WTC11 (cell line): ENCODE measurements around the gene ZNF574. TPM values are rescaled to one million over a fixed set of nuclear protein-coding genes. Genes with fewer than 3 reads are reported as not detected.

Experiments
- ATAC-seq: fragments of 200-7000 bp; cut with Tn5 transposase; 2 replicates; pipeline ENCODE4 v1.10.0; 2021; ENCODE audit warnings: mild to moderate bottlenecking, moderate library complexity
- CTCF ChIA-PET: fragments of 300-600 bp; sonication (Branson Sonifier 250); formaldehyde crosslinking; loops from one replicate; lab custom pipeline; 2021; ENCODE audit warnings: antibody characterized with exemption; lab: Charles Lee
- POLR2A ChIA-PET: fragments of 350-600 bp; sonication (Branson Sonifier 250); formaldehyde crosslinking; loops from one replicate; lab custom pipeline; 2021; ENCODE audit warnings: antibody characterized with exemption; lab: Charles Lee
- DNase-seq: peaks from one replicate; pipeline ENCODE4 v3.0.0; 2021; ENCODE audit warnings: low spot score
- H3K27ac Mint-ChIP-seq: 2 replicates; pipeline ENCODE4 v1.8.0; 2021; ENCODE audit warnings: mixed read lengths
- H3K27me3 Mint-ChIP-seq: 2 replicates; pipeline ENCODE4 v1.8.0; 2021; ENCODE audit warnings: low read depth, mild to moderate bottlenecking, moderate library complexity, mixed read lengths
- H3K36me3 Mint-ChIP-seq: 2 replicates; pipeline ENCODE4 v1.8.0; 2021; ENCODE audit warnings: mixed read lengths
- H3K4me1 Mint-ChIP-seq: 2 replicates; pipeline ENCODE4 v1.8.0; 2022; ENCODE audit warnings: mixed read lengths
- H3K4me3 Mint-ChIP-seq: 2 replicates; pipeline ENCODE4 v1.8.0; 2021; ENCODE audit warnings: mild to moderate bottlenecking, moderate library complexity, mixed read lengths
- H3K9me3 Mint-ChIP-seq: 2 replicates; pipeline ENCODE4 v1.8.0; 2021; ENCODE audit warnings: mixed read lengths
- ATF1 ChIP-seq: sonication (generic); formaldehyde crosslinking; IDR thresholded peaks from 2 replicates; pipeline ENCODE4 v1.8.1; 2023; ENCODE audit warnings: mild to moderate bottlenecking, moderate library complexity, missing genetic modification reagents
- CDX4 ChIP-seq: fragments of 250-450 bp; sonication (Bioruptor Pico); IDR thresholded peaks from 2 replicates; pipeline ENCODE4 v1.9.0; 2021; ENCODE audit warnings: moderate library complexity, mild to moderate bottlenecking, inconsistent platforms, borderline replicate concordance
- E2F5 ChIP-seq: sonication (generic); formaldehyde crosslinking; IDR thresholded peaks from 2 replicates; pipeline ENCODE4 v1.8.1; 2022; ENCODE audit warnings: mild to moderate bottlenecking, moderate library complexity, missing genetic modification reagents
- ELF4 ChIP-seq: sonication (generic); formaldehyde crosslinking; IDR thresholded peaks from 2 replicates; pipeline ENCODE4 v1.8.1; 2022; ENCODE audit warnings: low read depth, mild to moderate bottlenecking, moderate library complexity, missing genetic modification reagents
- FOXJ3 ChIP-seq: sonication (generic); formaldehyde crosslinking; IDR thresholded peaks from 2 replicates; pipeline ENCODE4 v1.9.0; 2021; ENCODE audit warnings: missing genetic modification reagents, mild to moderate bottlenecking, borderline replicate concordance
- FOXK1 ChIP-seq: sonication (generic); formaldehyde crosslinking; IDR thresholded peaks from 2 replicates; pipeline ENCODE4 v1.8.0; 2022; ENCODE audit warnings: mild to moderate bottlenecking, moderate library complexity, missing genetic modification reagents
- GABPB1 ChIP-seq: sonication (generic); formaldehyde crosslinking; IDR thresholded peaks from 2 replicates; pipeline ENCODE4 v1.8.1; 2023; ENCODE audit warnings: mild to moderate bottlenecking, missing genetic modification reagents
- GRHL2 ChIP-seq: fragments of 250-450 bp; sonication (Bioruptor Pico); IDR thresholded peaks from 2 replicates; pipeline ENCODE4 v1.8.0; 2022; ENCODE audit warnings: mild to moderate bottlenecking, moderate library complexity; ENCODE audit not compliant: insufficient replicate concordance, severe bottlenecking
- GTF2I ChIP-seq: fragments of 250-450 bp; sonication (Bioruptor Pico); conservative IDR thresholded peaks from 2 replicates; pipeline ENCODE4 v1.4.0; 2021; ENCODE audit warnings: mild to moderate bottlenecking
- HMGXB4 ChIP-seq: sonication (generic); formaldehyde crosslinking; IDR thresholded peaks from 2 replicates; pipeline ENCODE4 v1.8.1; 2023; ENCODE audit warnings: mild to moderate bottlenecking, moderate library complexity, missing genetic modification reagents
- JAZF1 ChIP-seq: fragments of 250-450 bp; sonication (Bioruptor Pico); IDR thresholded peaks from 2 replicates; pipeline ENCODE4 v1.9.0; 2021; ENCODE audit warnings: moderate library complexity, mild to moderate bottlenecking, inconsistent platforms
- MXD4 ChIP-seq: fragments of 250-450 bp; sonication (Bioruptor Pico); IDR thresholded peaks from 2 replicates; pipeline ENCODE4 v1.8.0; 2021; ENCODE audit warnings: mild to moderate bottlenecking, moderate library complexity, borderline replicate concordance
- NFYB ChIP-seq: sonication (generic); formaldehyde crosslinking; conservative IDR thresholded peaks from 2 replicates; pipeline ENCODE4 v1.8.0; 2022; ENCODE audit warnings: low read depth, missing genetic modification reagents
- OVOL2 ChIP-seq: fragments of 250-450 bp; sonication (Bioruptor Pico); IDR thresholded peaks from 2 replicates; pipeline ENCODE4 v1.9.0; 2021; ENCODE audit warnings: mild to moderate bottlenecking, borderline replicate concordance
- SMAD3 ChIP-seq: sonication (generic); formaldehyde crosslinking; IDR thresholded peaks from 2 replicates; pipeline ENCODE4 v1.8.0; 2022; ENCODE audit warnings: missing genetic modification reagents, mild to moderate bottlenecking, borderline replicate concordance
- SOX15 ChIP-seq: fragments of 250-450 bp; sonication (Bioruptor Pico); IDR thresholded peaks from 2 replicates; pipeline ENCODE4 v1.9.0; 2021; ENCODE audit warnings: mild to moderate bottlenecking
- SP1 ChIP-seq: sonication (generic); formaldehyde crosslinking; conservative IDR thresholded peaks from 2 replicates; pipeline ENCODE4 v1.8.1; 2022; ENCODE audit warnings: missing genetic modification reagents
- TCF7 ChIP-seq: sonication (generic); formaldehyde crosslinking; IDR thresholded peaks from 2 replicates; pipeline ENCODE4 v1.8.0; 2022; ENCODE audit warnings: mild to moderate bottlenecking, low read depth, missing genetic modification reagents, moderate library complexity
- ZBTB21 ChIP-seq: sonication (generic); formaldehyde crosslinking; IDR thresholded peaks from 2 replicates; pipeline ENCODE4 v1.8.1; 2023; ENCODE audit warnings: mild to moderate bottlenecking, missing genetic modification reagents, borderline replicate concordance
- ZMAT4 ChIP-seq: fragments of 250-450 bp; sonication (Bioruptor Pico); IDR thresholded peaks from 2 replicates; pipeline ENCODE4 v1.9.0; 2021; ENCODE audit warnings: mild to moderate bottlenecking
- ZNF219 ChIP-seq: sonication (generic); formaldehyde crosslinking; IDR thresholded peaks from 2 replicates; pipeline ENCODE4 v1.8.0; 2023; ENCODE audit warnings: missing genetic modification reagents, mild to moderate bottlenecking, borderline replicate concordance
- ZNF232 ChIP-seq: sonication (generic); formaldehyde crosslinking; IDR thresholded peaks from 2 replicates; pipeline ENCODE4 v1.8.0; 2022; ENCODE audit warnings: mild to moderate bottlenecking, missing genetic modification reagents
- ZNF423 ChIP-seq: fragments of 250-450 bp; sonication (Bioruptor Pico); IDR thresholded peaks from 2 replicates; pipeline ENCODE4 v2.1.2; 2022; ENCODE audit warnings: mild to moderate bottlenecking, moderate library complexity
- ZNF671 ChIP-seq: fragments of 250-450 bp; sonication (Bioruptor Pico); IDR thresholded peaks from 2 replicates; pipeline ENCODE4 v1.8.0; 2021; ENCODE audit warnings: mild to moderate bottlenecking
- total RNA-seq: library from RNA; stranded (reverse); gene quantifications from 3 replicates; pipeline ENCODE4 v1.2.3, GENCODE V29; 2021

ZNF574 gene
- total RNA-seq, 1 experiment from 2014 or later: 30.6 TPM

- TF ChIP-seq ZMAT4 (CRISPR knock-in tag) (no peak), ELF4 (CRISPR knock-in tag) (no peak), SMAD3 (CRISPR knock-in tag) (no peak), OVOL2 (no peak), MXD4 (CRISPR knock-in tag) (no peak), ZNF219 (CRISPR knock-in tag) (no peak), CDX4 (no peak)
Observed at GRCh38 chr19:42092350-42092749, 16.4 kb downstream of the ZNF574 start (continued).

- DNase-seq: no peak
- CTCF ChIA-PET: interaction anchor here (0.8 to 2.0 kb wide), 4 partner anchors 11 to 347 kb away, joined by 3 to 8 read pairs (median 4); no protein-coding TSS in a partner anchor
- no peak for TF ChIP-seq SOX15
- no peak for TF ChIP-seq JAZF1 (CRISPR knock-in tag)
- no peak for TF ChIP-seq CDX4
- no peak for TF ChIP-seq OVOL2
- TF ChIP-seq SP1 (CRISPR knock-in tag): no peak
- no peak for TF ChIP-seq TCF7 (CRISPR knock-in tag)
- no peak for TF ChIP-seq E2F5 (CRISPR knock-in tag)
- TF ChIP-seq FOXK1: no peak
Observed at GRCh38 chr19:42093505-42093904, 17.5 kb downstream of the ZNF574 start.

GRCh38 chr19:42093926-42094325 is 18.0 kb downstream of the ZNF574 start:
- H3K27ac Mint-ChIP-seq: no peak overlapping the region
- CTCF ChIA-PET: interaction anchor here (0.8 to 2.0 kb wide), 3 partner anchors 59 to 346 kb away, joined by 3 to 8 read pairs (median 3); no protein-coding TSS in a partner anchor

More at GRCh38 chr19:42093505-42093904, 17.5 kb downstream of the ZNF574 start:
- no peaks in the 10 kb centered on the region for H3K36me3 Mint-ChIP-seq
- no peak for ATAC-seq
- H3K4me1 Mint-ChIP-seq: peaks cover 25% of the 10 kb centered on the region
- POLR2A ChIA-PET: no interaction called here
- no peak overlapping the region for H3K27ac Mint-ChIP-seq
- peaks cover 20% of the 10 kb centered on the region for H3K27me3 Mint-ChIP-seq
- H3K4me3 Mint-ChIP-seq: no peak overlapping the region
- H3K9me3 Mint-ChIP-seq: no peaks in the 10 kb centered on the region

GRCh38 chr19:42095142-42095813 is 19.3 kb downstream of the ZNF574 start:
- Mint-ChIP-seq H3K36me3 (no peaks in the 10 kb centered on the region), H3K4me1 (peaks cover 18% of the 10 kb centered on the region), H3K27me3 (peaks cover 20% of the 10 kb centered on the region), H3K27ac (no peak overlapping the region), H3K4me3 (peak overlapping the region; percentile 22; the same call in 1 of the 2 replicates), H3K9me3 (no peaks in the 10 kb centered on the region)
- CTCF ChIA-PET: interaction anchor here (0.5 to 1.9 kb wide), 19 partner anchors 10 to 333 kb away, joined by 3 to 13 read pairs (median 4); partner anchors contain the start of gene RABAC1
- DNase-seq: no peak
- 0 out of 2 replicates have a peak, but pooled peaks have one; percentile 3 for ATAC-seq
- POLR2A ChIA-PET: interaction anchor here (0.8 to 0.9 kb wide), 2 partner anchors 19 to 184 kb away, joined by 3 to 4 read pairs; partner anchors contain the start of gene ZNF574
- TF ChIP-seq GABPB1 (CRISPR knock-in tag) (no peak), GTF2I (no peak), SP1 (CRISPR knock-in tag) (no peak), ZBTB21 (CRISPR knock-in tag) (0 out of 2 replicates have a peak, but pooled peaks have one; percentile 15), ZNF232 (CRISPR knock-in tag) (no peak), ATF1 (CRISPR knock-in tag) (no peak), GRHL2 (CRISPR knock-in tag) (no peak), HMGXB4 (CRISPR knock-in tag) (0 out of 2 replicates have a peak, but pooled peaks have one; percentile 22), NFYB (no peak), ZNF423 (CRISPR knock-in tag) (no peak), OVOL2 (no peak)

More at GRCh38 chr19:42093926-42094325, 18.0 kb downstream of the ZNF574 start:
- Mint-ChIP-seq H3K4me1 (peaks cover 23% of the 10 kb centered on the region), H3K9me3 (no peaks in the 10 kb centered on the region), H3K36me3 (no peaks in the 10 kb centered on the region), H3K4me3 (no peak overlapping the region), H3K27me3 (peaks cover 20% of the 10 kb centered on the region)
- ATAC-seq (no peak), DNase-seq (no peak)
- no peak for TF ChIP-seq ZNF671
- TF ChIP-seq ZNF232 (CRISPR knock-in tag): no peak
- TF ChIP-seq ZNF423 (CRISPR knock-in tag): no peak
- TF ChIP-seq SOX15: no peak
- no peak for TF ChIP-seq FOXJ3 (CRISPR knock-in tag)
- POLR2A ChIA-PET: no interaction called here
